Neural cell (in vitro differentiated cells): ENCODE data around the gene CD248. TPM values are rescaled to one million over a fixed set of nuclear protein-coding genes. Genes with fewer than 3 reads are reported as not detected.

Source experiments
- H2AFZ ChIP-seq: fragments of 200-600, 300-800 bp; sonication (generic), shearing (Covaris generic); 2 replicates; pipeline ENCODE4 v1.6.0; 2014; ENCODE audit warnings: low read depth, mild to moderate bottlenecking, antibody characterized with exemption, low read length, moderate library complexity
- H3F3A ChIP-seq: fragments of 200-600 bp; shearing (Covaris generic); 2 replicates; pipeline ENCODE4 v1.6.1; 2016; ENCODE audit warnings: mild to moderate bottlenecking, moderate library complexity, mixed read lengths, antibody characterized with exemption, low read length; ENCODE audit not compliant: insufficient read depth, poor library complexity, severe bottlenecking
- H3K27ac ChIP-seq: fragments of 200-600, 300-800 bp; sonication (generic), shearing (Covaris generic); 2 replicates; pipeline ENCODE4 v1.5.1; 2014; ENCODE audit warnings: mild to moderate bottlenecking, low read length, moderate library complexity
- H3K27me3 ChIP-seq: fragments of 300-800, 200-600 bp; sonication (generic), shearing (Covaris generic); 2 replicates; pipeline ENCODE4 v1.6.0; 2014; ENCODE audit warnings: mild to moderate bottlenecking, low read depth, low read length, moderate library complexity; ENCODE audit not compliant: insufficient read depth
- H3K36me3 ChIP-seq: fragments of 300-800, 200-600 bp; sonication (generic), shearing (Covaris generic); 2 replicates; pipeline ENCODE4 v1.5.1; 2014; ENCODE audit warnings: mild to moderate bottlenecking, antibody characterized with exemption, low read length, moderate library complexity; ENCODE audit not compliant: insufficient read depth
- H3K4me2 ChIP-seq: fragments of 300-800, 200-600 bp; sonication (generic), shearing (Covaris generic); 2 replicates; pipeline ENCODE4 v1.6.0; 2014; ENCODE audit warnings: mild to moderate bottlenecking, low read length
- H3K4me3 ChIP-seq: fragments of 300-800, 200-600 bp; sonication (generic), shearing (Covaris generic); 2 replicates; pipeline ENCODE4 v1.5.1; 2014; ENCODE audit warnings: mild to moderate bottlenecking, low read length, moderate library complexity
- H3K79me2 ChIP-seq: fragments of 200-600 bp; shearing (Covaris generic); replicated peaks from 2 replicates; pipeline ENCODE4 v1.6.0; 2014; ENCODE audit warnings: mild to moderate bottlenecking, low read length, moderate library complexity; ENCODE audit not compliant: insufficient read depth
- H3K9ac ChIP-seq: fragments of 300-800, 200-600 bp; sonication (generic), shearing (Covaris generic); 2 replicates; pipeline ENCODE4 v1.6.1; 2016; ENCODE audit warnings: mild to moderate bottlenecking, low read length, mixed read lengths
- H3K9me2 ChIP-seq: fragments of 200-600 bp; shearing (Covaris generic); 2 replicates; pipeline ENCODE4 v1.6.1; 2016; ENCODE audit warnings: mild to moderate bottlenecking, low read length, mixed read lengths; ENCODE audit not compliant: insufficient read depth
- H3K9me3 ChIP-seq: fragments of 200-600, 300-800 bp; sonication (generic), shearing (Covaris generic); 2 replicates; pipeline ENCODE4 v1.6.1; 2016; ENCODE audit warnings: mild to moderate bottlenecking, mixed run types, low read length, moderate library complexity, mixed read lengths
- H4K20me1 ChIP-seq: fragments of 200-600 bp; shearing (Covaris generic); 2 replicates; pipeline ENCODE4 v1.6.1; 2016; ENCODE audit warnings: mild to moderate bottlenecking, mixed run types; ENCODE audit not compliant: insufficient read depth
- CTCF ChIP-seq: fragments of 450-650 bp; IDR thresholded peaks from 2 replicates; pipeline ENCODE4 v1.5.1; 2014; ENCODE audit warnings: antibody characterized with exemption, mild to moderate bottlenecking, moderate library complexity; ENCODE audit not compliant: poor library complexity, severe bottlenecking
- EP300 ChIP-seq: fragments of 450-650 bp; conservative IDR thresholded peaks from 2 replicates; pipeline ENCODE4 v1.6.1; 2014; ENCODE audit warnings: antibody characterized with exemption, mild to moderate bottlenecking, moderate library complexity; ENCODE audit not compliant: poor library complexity, severe bottlenecking
- EZH2 ChIP-seq: fragments of 200-600, 300-800 bp; shearing (Covaris generic), sonication (generic); IDR thresholded peaks from 2 replicates; pipeline ENCODE4 v1.6.1; 2014; ENCODE audit warnings: antibody characterized with exemption, low read length, borderline replicate concordance, mild to moderate bottlenecking; ENCODE audit not compliant: insufficient read depth, poor library complexity, severe bottlenecking
- MXI1 ChIP-seq: fragments of 450-650 bp; conservative IDR thresholded peaks from 2 replicates; pipeline ENCODE4 v1.6.1; 2014; ENCODE audit warnings: antibody characterized with exemption, mild to moderate bottlenecking; ENCODE audit not compliant: poor library complexity, severe bottlenecking
- POLR2AphosphoS5 ChIP-seq: IDR thresholded peaks from 2 replicates; pipeline ENCODE4 v1.6.1; 2012
- RAD21 ChIP-seq: fragments of 450-650 bp; conservative IDR thresholded peaks from 2 replicates; pipeline ENCODE4 v1.6.1; 2014; ENCODE audit warnings: antibody characterized with exemption, mild to moderate bottlenecking, moderate library complexity
- REST ChIP-seq: IDR thresholded peaks from 2 replicates; pipeline ENCODE4 v1.6.1; 2012; ENCODE audit warnings: borderline replicate concordance
- SMC3 ChIP-seq: fragments of 450-650 bp; conservative IDR thresholded peaks from 2 replicates; pipeline ENCODE4 v1.6.1; 2014; ENCODE audit warnings: antibody characterized with exemption, mild to moderate bottlenecking, moderate library complexity; ENCODE audit not compliant: poor library complexity
- TAF1 ChIP-seq: IDR thresholded peaks from 2 replicates; pipeline ENCODE4 v1.6.1; 2012; ENCODE audit warnings: low read depth
- polyA plus RNA-seq: library from polyadenylated mRNA; depleted of rRNA; stranded (reverse); fragments of >200 nt; gene quantifications from 2 replicates; pipeline ENCODE4 v1.2.3, GENCODE V29; 2014

CD248 gene
- polyA plus RNA-seq, 1 donor from 2014 or later = not detected

GRCh38 chr11:66363805-66364535 is 47.1 kb upstream of the CD248 start:
- H3K79me2 ChIP-seq = no peaks in the 10 kb centered on the region
- H4K20me1 ChIP-seq = no peaks in the 10 kb centered on the region
- TF ChIP-seq TAF1 (no peak), CTCF (peak; percentile 40)
- no peaks in the 10 kb centered on the region for H3K9me3 ChIP-seq
- no peak overlapping the region for H2AFZ ChIP-seq
- H3K4me3 ChIP-seq = no peak overlapping the region
- no peak overlapping the region for H3K4me2 ChIP-seq
- no peak overlapping the region for H3K27ac ChIP-seq
- no peaks in the 10 kb centered on the region for H3K36me3 ChIP-seq
- no peaks in the 10 kb centered on the region for H3F3A ChIP-seq
- H3K9me2 ChIP-seq = no peaks in the 10 kb centered on the region
- no peaks in the 10 kb centered on the region for H3K27me3 ChIP-seq
- H3K9ac ChIP-seq = no peak overlapping the region

- H2AFZ ChIP-seq = no peak overlapping the region
- H4K20me1 ChIP-seq = no peaks in the 10 kb centered on the region
- H3K4me3 ChIP-seq = no peak overlapping the region
- no peaks in the 10 kb centered on the region for H3K36me3 ChIP-seq
- TF ChIP-seq RAD21 (no peak), POLR2AphosphoS5 (no peak), EP300 (no peak), SMC3 (no peak), EZH2 (no peak), MXI1 (no peak), REST (no peak), CTCF (no peak), TAF1 (no peak)
- H3K9me2 ChIP-seq = no peaks in the 10 kb centered on the region
- no peak overlapping the region for H3K4me2 ChIP-seq
- H3K9me3 ChIP-seq = no peaks in the 10 kb centered on the region
- no peaks in the 10 kb centered on the region for H3F3A ChIP-seq
- no peak overlapping the region for H3K9ac ChIP-seq
- no peaks in the 10 kb centered on the region for H3K79me2 ChIP-seq
- H3K27me3 ChIP-seq = no peaks in the 10 kb centered on the region
- H3K27ac ChIP-seq = no peak overlapping the region
These were observed 46.4 kb upstream of the CD248 start for GRCh38 chr11:66363187-66363601.
